Lower leg skin (tissue), 3 donors: Measurements from ENCODE around the gene SPC25.

ENCODE experiments used
- POLR2A ChIP-seq, 2 donors: fragments of 450-650 bp; IDR thresholded peaks; one replicate each; pipeline ENCODE4 v1.6.1; 2016 to 2017; ENCODE audit warnings: antibody characterized with exemption in 2 of 2, mild to moderate bottlenecking in 1 of 2, moderate library complexity in 1 of 2
- TF ChIP-seq, protein P1 (sequence below), 3 donors: fragments of 450-650 bp; IDR thresholded peaks; one replicate each; pipeline ENCODE4 v1.5.1; 2016; ENCODE audit warnings: antibody characterized with exemption in 3 of 3, mild to moderate bottlenecking in 3 of 3, moderate library complexity in 2 of 3

DNA sequence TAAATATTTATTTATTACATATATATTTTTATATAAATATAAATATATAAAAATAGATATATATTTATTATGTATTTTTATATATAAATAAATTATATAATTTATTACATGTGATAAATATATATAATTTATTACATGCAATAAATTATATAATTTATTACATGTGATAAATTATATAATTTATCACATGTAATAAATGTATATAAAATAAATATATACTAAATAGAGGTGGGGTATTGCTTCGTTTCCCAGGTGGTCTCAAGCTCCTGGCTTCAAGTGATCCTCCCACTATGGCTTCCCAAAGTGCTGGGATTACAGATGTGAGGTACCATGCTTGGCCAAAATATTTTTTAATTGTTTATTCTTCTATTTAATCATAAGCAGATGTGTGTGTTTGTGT is 7.2 kb upstream of the SPC25 start:
- no peak for TF ChIP-seq POLR2A (IDR thresholded peaks at IDR 0.05)
- TF ChIP-seq, protein P1, sequence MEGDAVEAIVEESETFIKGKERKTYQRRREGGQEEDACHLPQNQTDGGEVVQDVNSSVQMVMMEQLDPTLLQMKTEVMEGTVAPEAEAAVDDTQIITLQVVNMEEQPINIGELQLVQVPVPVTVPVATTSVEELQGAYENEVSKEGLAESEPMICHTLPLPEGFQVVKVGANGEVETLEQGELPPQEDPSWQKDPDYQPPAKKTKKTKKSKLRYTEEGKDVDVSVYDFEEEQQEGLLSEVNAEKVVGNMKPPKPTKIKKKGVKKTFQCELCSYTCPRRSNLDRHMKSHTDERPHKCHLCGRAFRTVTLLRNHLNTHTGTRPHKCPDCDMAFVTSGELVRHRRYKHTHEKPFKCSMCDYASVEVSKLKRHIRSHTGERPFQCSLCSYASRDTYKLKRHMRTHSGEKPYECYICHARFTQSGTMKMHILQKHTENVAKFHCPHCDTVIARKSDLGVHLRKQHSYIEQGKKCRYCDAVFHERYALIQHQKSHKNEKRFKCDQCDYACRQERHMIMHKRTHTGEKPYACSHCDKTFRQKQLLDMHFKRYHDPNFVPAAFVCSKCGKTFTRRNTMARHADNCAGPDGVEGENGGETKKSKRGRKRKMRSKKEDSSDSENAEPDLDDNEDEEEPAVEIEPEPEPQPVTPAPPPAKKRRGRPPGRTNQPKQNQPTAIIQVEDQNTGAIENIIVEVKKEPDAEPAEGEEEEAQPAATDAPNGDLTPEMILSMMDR (IDR thresholded peaks at IDR 0.05): no peak
